DOHH2 (cell line): Measurements from ENCODE around the gene COL27A1.

Experiments
- EZH2phosphoT487 ChIP-seq: fragments of 200-600 bp; sonication (generic); IDR thresholded peaks from 2 replicates; pipeline ENCODE4 v1.6.1; 2017; ENCODE audit warnings: borderline replicate concordance, mild to moderate bottlenecking, antibody characterized with exemption, low read length, moderate library complexity, mixed read lengths
- TF ChIP-seq, protein P1 (sequence below): fragments of 200-600 bp; sonication (generic); IDR thresholded peaks from one replicate; pipeline ENCODE4 v1.5.1; 2014; ENCODE audit warnings: antibody characterized with exemption, mild to moderate bottlenecking, low read depth, low read length; ENCODE audit not compliant: poor library complexity, severe bottlenecking

DNA sequence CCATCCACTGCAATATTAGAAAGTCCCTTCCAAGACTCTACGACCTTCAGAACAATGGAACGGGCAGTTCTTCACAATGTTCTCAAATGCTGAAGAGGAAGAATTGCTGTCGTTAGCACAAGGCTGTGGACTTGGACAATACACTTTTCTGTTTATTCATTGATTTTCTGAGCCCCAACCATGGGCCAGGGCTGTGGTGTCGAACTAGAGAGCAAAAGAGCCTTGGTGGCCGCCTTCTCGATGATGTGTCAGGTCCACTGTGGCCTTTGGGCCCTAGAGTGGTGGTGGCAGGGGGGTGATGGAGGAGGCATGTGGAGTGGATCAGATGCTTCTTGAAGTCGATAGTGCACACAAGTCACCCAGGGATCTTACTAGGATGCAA is 37.7 kb upstream of the COL27A1 start:
- TF ChIP-seq, protein P1, sequence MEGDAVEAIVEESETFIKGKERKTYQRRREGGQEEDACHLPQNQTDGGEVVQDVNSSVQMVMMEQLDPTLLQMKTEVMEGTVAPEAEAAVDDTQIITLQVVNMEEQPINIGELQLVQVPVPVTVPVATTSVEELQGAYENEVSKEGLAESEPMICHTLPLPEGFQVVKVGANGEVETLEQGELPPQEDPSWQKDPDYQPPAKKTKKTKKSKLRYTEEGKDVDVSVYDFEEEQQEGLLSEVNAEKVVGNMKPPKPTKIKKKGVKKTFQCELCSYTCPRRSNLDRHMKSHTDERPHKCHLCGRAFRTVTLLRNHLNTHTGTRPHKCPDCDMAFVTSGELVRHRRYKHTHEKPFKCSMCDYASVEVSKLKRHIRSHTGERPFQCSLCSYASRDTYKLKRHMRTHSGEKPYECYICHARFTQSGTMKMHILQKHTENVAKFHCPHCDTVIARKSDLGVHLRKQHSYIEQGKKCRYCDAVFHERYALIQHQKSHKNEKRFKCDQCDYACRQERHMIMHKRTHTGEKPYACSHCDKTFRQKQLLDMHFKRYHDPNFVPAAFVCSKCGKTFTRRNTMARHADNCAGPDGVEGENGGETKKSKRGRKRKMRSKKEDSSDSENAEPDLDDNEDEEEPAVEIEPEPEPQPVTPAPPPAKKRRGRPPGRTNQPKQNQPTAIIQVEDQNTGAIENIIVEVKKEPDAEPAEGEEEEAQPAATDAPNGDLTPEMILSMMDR: no peak
- TF ChIP-seq EZH2phosphoT487: no peak
